HG02763 (cell line): ENCODE measurements around the gene DNAJA1.
"Not testable (repeated sequence)": the region's sequence is repeated elsewhere in the genome, so short reads cannot be mapped to it uniquely, and the experiment has no call there.

ENCODE experiments used
- ATAC-seq: cut with Tn5 transposase; IDR thresholded peaks from one replicate; pipeline ENCODE4 v1.9.1; 2021; ENCODE audit warnings: mild to moderate bottlenecking, moderate library complexity; ENCODE audit not compliant: unreplicated experiment

DNAJA1 gene

DNA sequence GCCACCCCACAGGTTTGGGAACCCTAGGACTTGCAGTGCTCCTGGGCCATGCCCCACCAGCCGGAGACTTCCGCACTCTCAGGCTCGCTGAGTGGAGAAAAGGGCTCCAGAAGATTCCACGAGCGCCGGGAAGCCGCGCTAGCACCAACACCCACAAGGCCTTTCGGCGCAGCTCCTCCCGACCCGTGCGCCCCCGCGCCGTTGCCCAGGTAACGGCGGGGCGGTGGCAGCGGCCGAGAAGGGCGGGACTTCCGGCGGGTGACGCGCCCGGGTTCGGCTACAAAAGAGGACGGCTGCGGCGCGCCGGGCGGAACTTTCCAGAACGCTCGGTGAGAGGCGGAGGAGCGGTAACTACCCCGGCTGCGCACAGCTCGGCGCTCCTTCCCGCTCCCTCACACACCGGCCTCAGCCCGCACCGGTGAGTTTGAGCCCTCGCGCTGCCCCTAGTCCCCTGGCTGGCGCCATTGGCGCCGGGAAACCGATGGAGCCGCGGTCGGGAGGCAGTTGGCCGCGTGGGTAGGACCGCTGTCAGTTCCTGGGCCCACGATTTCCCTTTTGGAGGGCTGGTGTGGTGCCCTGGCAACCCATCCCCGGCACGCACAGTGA is at the start of gene DNAJA1:
TSS of gene DNAJA1 (plus strand) at position 308 of the 606 bp plus-strand sequence. CDS start 1,212 bp downstream, outside the sequence.
- peak; percentile 91 for ATAC-seq

DNA sequence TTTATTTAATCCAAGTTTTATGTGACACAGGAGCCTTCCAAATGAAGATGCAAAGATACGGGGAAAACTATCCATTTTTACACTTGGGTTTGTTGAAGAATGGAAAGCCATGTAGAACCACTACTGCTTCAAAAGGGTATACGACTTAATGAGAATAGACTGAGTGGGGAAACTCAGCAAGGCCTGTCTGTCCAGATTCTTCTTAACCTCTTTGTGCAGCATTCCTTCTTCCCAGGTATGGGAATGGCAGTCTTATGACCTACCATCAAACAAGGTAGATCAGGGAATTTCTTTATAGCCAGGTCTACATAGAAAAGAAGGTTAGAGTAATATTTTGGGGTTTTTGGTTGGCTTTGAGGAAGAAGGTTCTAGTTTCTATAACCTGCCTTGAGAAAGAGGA is 47.0 kb upstream of the DNAJA1 start:
- no peak for ATAC-seq

- no peak for ATAC-seq
Observed at GRCh38 chr9:32986971-32987370, 38.1 kb upstream of the DNAJA1 start.

DNA sequence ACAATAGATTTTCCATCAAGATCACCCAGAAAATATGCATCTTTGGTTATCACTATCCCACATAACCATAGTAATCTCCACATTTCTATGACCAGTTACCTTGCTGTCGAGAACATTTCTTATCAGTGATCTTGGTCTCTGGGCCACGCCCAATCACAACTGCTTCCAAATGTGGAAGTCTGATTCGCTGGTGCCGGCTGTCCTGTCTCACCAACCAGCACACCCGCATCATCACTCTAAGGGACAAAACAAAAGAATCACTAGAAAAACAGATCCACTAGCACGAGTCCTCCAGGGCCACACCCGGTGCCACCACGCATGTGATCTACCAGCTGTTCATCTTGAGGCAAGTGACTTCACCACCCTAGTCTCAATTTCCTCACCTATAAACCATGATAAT is 35.4 kb upstream of the DNAJA1 start:
- ATAC-seq = no peak

- no peak for ATAC-seq
Observed at GRCh38 chr9:32991897-32992594, 33.0 kb upstream of the DNAJA1 start.

DNA sequence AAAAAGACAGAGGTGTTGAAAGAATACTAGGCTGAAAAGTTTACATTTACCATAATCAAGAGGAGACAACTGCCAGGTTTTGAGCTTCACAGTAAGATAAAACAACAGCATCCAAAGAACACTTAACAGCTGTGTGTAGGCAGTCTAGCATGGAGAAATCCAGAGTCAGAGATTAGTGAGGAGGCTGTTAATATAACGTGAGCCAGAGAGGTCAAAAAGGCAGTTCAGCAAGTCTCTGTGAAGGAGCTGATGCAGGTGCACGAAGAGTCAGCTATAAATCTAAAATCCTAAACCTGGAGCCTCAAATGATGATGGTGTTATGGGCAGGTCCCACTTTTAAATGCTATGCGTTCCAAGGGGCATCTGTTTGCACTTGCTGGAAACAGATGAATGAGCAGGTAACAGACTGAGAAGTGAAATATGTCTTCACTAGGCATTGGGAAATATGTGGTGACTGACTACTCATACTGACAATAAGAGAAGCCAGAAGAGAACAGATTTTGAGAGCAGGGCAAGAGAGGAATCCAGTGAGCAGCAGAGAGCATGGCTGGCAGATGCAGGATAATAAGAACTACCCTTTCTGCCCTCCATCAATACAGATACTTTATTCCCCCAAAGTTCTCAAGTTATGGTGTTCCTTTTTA is 32.4 kb upstream of the DNAJA1 start:
- no peak for ATAC-seq

GRCh38 chr9:33000682-33001055 is 24.4 kb upstream of the DNAJA1 start:
- not testable (repeated sequence) for ATAC-seq

DNA sequence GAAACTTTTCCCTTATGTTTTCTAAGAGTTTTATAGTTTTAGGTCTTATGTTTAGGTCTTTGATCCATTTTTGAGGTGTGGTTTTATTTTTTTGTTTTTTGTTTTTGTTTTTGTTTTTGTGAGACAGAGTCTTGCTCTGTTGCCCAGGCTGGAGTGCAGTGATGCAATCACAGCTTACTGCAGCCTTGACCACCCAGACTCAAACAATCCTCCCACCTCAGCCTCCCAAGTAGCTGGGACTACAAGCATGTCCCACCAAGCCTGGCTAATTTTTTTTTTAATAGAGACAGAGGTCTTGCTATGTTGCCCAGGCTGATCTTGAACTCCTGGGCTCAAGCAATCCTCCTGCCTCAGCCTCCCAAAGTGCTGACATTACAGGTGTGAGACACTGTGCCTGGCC is 19.7 kb upstream of the DNAJA1 start:
- not testable (repeated sequence) for ATAC-seq

GRCh38 chr9:33007755-33008154 is 17.3 kb upstream of the DNAJA1 start:
- no peak for ATAC-seq

- no peak for ATAC-seq
Observed at GRCh38 chr9:33011831-33012230, 13.2 kb upstream of the DNAJA1 start.

- no peak for ATAC-seq
Observed at GRCh38 chr9:33012328-33013069, 12.6 kb upstream of the DNAJA1 start.

DNA sequence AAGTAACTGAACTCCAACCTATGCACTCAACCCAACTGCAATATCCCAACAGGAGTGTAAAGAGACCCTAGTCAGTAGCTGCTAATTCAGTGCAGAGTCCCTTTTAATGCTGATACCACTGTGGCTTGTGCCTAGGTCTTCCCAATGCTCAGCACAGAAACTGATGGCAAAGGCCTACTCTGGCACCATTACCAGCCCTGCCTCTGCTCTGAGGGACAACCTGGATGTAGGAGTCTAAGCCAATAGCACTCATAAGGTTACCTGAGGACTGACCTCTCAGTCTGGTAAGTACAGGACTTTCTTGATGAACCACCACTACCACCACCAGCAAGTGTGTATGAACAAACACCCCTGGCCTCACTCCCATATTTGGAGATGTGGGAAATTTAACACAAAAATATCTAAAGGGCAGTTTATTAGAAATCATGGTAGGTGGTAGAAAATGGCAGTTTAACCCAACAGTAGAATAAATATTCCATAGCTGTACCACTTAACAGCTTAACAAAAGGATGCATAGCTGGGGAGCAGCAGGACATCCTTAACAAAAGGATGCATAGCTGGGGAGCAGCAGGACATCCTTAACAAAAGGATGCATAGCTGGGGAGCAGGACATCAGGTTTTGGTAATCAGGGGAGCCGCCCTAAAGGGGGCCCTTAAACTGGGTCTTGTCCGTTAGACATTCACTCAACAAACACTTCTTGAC is 11.0 kb upstream of the DNAJA1 start:
- ATAC-seq = no peak

- no peak for ATAC-seq
Observed at GRCh38 chr9:33014665-33015014, 10.4 kb upstream of the DNAJA1 start.

GRCh38 chr9:33017283-33018041 is 7.6 kb upstream of the DNAJA1 start:
- ATAC-seq = peak; percentile 56

DNA sequence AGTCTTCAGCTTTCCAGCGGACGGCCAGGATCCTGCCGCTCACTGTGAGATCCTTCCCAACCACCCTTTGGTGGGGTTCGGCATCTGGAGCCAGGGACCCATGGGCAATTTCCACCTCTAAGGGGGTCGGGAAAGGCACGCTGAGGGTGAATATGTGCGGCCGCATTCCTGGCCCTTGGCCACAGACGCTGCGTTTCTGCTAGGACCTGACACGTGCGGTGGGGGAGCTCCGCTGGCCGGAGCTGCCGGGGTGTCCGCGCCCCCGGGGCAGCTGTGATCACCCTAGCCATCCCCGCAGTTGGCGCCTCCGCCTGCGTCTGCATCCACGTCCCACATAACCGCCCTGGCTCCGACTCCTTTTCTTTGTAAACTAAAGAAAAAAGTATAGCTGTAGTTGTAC is 5.3 kb upstream of the DNAJA1 start:
- ATAC-seq = no peak

GRCh38 chr9:33022303-33022702 is 2.8 kb upstream of the DNAJA1 start:
- ATAC-seq = no peak

GRCh38 chr9:33022755-33023154 is 2.3 kb upstream of the DNAJA1 start:
- no peak for ATAC-seq

DNA sequence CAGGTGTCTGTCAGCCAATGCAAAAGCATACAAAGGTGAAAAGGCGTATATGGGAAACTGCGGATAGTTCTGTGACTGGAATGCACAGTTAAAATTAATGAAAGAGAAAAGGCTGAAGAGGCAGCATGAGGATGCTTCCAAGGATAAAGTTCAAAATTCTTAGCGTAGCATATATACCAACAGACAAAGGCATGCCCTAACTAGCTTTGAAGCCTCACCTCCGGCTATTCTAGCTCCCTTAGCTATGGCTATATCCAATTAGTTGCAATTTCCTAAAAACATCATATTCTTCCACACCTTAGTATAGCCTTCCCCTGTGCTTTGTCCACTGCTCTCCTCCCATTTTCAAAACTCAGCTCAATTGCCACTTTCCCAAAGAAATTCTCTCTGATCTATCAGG is 1.4 kb upstream of the DNAJA1 start:
- ATAC-seq = no peak

- no peak for ATAC-seq
Observed at GRCh38 chr9:33024126-33024965, 727 bp upstream of the DNAJA1 start.
